VCaP (cell line): Measurements from ENCODE around the gene SNTG2.

ENCODE experiments used
- H3K27ac ChIP-seq: fragments of 450-650 bp; 2 replicates; pipeline ENCODE4 v1.5.1; 2017
- TF ChIP-seq, protein P1 (sequence below): fragments of 450-650 bp; conservative IDR thresholded peaks from 2 replicates; pipeline ENCODE4 v1.5.1; 2017; ENCODE audit warnings: mild to moderate bottlenecking, moderate library complexity

SNTG2 gene

DNA sequence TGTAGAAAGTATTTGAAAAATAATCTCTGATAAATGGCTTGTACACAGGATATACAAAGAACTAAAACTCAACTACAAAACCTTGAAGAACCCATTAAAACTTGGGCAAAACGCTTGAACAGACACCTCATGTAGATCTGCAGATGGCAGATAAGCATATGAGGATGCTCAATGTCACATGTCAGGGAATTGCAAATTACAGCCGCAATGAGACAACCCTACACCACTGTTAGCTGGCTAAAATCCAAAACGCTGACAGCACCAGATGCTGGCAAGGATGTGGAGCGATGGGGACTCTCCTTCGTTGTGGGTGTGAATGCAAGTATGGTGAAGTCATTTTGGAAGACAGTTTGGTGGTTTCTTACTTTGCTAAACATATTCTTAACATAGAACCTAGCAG is 53.7 kb downstream of the SNTG2 start:
- TF ChIP-seq, protein P1, sequence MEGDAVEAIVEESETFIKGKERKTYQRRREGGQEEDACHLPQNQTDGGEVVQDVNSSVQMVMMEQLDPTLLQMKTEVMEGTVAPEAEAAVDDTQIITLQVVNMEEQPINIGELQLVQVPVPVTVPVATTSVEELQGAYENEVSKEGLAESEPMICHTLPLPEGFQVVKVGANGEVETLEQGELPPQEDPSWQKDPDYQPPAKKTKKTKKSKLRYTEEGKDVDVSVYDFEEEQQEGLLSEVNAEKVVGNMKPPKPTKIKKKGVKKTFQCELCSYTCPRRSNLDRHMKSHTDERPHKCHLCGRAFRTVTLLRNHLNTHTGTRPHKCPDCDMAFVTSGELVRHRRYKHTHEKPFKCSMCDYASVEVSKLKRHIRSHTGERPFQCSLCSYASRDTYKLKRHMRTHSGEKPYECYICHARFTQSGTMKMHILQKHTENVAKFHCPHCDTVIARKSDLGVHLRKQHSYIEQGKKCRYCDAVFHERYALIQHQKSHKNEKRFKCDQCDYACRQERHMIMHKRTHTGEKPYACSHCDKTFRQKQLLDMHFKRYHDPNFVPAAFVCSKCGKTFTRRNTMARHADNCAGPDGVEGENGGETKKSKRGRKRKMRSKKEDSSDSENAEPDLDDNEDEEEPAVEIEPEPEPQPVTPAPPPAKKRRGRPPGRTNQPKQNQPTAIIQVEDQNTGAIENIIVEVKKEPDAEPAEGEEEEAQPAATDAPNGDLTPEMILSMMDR, result no peak
- no peak overlapping the region for H3K27ac ChIP-seq

DNA sequence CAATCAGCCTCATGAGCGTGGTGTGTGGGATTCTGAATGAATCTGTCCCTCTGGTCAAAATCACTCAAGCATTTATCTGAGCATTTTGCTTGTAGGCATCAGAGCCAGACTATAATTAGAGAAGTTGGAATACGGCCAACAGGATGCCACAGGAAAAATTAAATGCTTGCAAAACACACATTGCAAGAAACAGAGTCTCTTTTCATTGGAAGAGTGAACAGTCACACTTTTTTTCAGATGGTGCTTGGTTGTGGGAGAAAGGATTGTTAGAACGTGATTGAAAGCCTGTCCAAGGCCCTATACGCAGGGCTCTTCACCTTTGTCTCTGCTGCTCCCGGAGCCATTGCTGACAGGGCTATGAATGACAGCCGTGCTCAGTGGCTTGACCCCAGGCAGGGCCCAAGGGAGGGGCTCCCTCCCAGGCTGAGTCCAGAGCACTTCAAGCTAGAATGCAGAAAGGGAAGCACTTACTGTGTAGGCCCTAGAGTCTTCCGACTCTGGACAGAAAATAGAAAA is 59.8 kb downstream of the SNTG2 start:
- peak overlapping the region; percentile 92 for H3K27ac ChIP-seq
- TF ChIP-seq, protein P1, result no peak

DNA sequence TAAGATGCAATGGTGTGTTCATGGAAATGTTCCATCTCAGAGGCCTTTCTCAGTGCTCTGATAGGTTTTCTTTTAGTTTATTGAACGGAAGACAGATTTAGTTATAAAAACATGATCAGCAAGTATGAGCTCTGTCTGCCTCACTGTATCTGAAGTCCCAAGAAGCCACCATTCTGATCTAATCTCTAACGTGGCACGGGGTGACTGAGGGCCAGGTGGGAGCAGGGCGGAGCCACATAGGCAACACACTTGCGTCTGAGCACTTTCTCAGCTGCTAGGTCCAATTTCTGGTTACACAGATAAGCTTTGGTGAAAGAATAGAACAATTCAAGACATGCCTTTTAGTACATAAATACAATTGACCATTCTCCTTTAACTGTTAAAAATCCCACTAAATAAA is 60.4 kb downstream of the SNTG2 start:
- TF ChIP-seq, protein P1, result no peak
- peak overlapping the region; percentile 92 for H3K27ac ChIP-seq

DNA sequence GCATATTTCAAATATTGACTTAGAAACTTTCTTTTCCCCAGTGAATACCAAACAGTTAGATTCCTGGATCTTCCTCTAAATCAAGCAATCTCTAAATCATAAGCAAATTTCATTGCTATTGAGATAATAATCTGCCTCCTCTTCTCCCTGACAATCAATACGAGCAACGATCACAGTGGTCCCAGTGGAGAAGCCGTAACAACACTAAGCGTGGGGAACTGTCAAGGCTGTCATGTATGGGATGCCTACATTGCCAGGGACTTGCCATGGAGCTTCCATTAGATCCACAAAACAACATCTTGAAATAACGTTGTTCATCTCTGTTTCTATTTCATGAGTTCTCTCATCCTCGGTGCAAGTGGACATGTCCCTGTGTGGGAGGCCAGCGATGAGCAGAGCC is 61.3 kb downstream of the SNTG2 start:
- TF ChIP-seq, protein P1, result no peak
- peak overlapping the region; percentile 92 for H3K27ac ChIP-seq

DNA sequence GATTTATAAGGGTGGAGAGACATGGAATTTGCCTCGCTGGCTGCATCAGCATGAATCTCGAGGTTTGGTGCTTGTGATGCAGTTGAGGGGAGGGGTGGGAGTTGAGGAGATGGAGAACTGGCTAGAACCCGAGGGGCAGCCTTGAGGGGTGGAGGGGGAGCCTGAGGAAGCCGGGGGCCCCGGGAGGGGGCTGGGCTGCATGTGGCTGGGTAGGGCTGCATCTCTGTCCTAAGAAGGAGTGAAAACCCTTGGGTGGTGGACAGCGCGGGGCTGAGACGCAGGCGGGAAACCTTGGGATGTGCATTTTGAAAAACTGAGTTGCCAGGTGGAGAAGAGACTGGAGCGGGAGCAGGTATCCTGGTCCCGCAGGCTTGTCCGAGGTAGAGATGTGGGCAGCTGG is 64.2 kb downstream of the SNTG2 start:
- TF ChIP-seq, protein P1, result no peak
- H3K27ac ChIP-seq, result no peak overlapping the region

DNA sequence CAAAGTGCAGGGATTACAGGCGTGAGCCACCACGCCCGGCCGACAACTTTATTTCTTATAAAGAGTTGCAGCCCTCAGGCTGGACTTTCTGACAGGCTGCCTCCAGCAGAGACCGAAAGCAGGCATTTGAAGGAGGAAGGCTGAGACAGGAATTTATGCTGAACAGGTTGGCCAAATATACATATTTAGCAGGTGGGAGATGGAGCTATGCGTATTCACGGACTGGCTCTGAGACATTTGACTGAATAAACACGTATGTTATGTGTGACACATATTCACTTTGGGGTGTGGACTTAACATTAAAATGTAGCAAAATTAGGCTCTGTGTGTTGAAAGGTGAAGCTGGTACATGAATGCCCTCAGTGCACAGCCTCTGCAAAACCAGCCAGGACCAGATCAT is 65.9 kb downstream of the SNTG2 start:
- TF ChIP-seq, protein P1, result no peak
- H3K27ac ChIP-seq, result no peak overlapping the region

DNA sequence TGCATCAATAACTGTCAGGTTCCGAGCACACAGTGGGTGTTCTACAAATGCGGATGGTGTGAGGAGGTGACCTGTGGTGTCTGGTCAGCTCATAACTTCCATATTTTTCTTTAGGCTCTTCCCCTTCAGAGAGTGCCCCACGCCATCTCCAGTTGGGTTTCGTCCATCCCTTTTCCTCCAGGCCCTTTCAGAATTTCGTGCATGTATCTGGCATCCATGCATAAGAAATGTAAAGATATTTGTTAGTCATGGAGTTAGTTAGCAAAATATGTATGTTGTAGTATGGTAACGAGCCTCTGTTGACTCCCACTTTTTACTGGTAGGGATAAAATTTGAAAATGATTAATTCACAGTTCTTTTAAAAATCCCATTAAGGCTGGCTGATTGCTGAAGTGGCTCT is 67.2 kb downstream of the SNTG2 start:
- TF ChIP-seq, protein P1, result no peak
- no peak overlapping the region for H3K27ac ChIP-seq
